Measurements from ENCODE around the gene LKAAEAR1. TPM values are rescaled to one million over a fixed set of nuclear protein-coding genes. Genes with fewer than 3 reads are reported as not detected.
"Not testable (repeated sequence)": the region's sequence is repeated elsewhere in the genome, so short reads cannot be mapped to it uniquely, and the experiment has no call there.

The LKAAEAR1 gene
- polyA plus RNA-seq, 1 experiment: not detected

DNA sequence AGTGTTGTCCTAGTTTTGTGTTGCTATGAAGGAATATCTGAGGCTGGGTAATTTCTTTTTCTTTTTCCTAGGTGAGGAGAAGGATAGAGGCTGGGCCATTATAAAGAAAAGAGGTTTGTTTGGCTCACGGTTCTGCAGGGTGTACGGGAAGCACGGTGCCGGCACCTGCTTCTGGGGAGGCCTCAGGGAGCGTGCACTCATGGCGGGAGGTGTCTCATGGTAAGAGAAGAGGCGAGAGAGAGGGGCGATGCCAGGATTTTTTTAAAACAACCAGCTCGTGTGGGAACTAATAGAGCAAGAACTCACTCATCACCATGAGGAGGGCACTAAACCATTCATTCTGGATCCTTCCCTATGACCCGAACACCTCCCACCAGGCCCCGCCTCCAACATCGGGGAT lies 37.4 kb upstream of the LKAAEAR1 start:
- ChIA-PET CTCF (interaction anchor here (0.6 to 5.1 kb wide), 16 partner anchors 13 to 584 kb away, joined by 3 to 49 read pairs (median 4); partner anchors contain the start of genes C20orf204, LKAAEAR1, NPBWR2 and OPRL1), POLR2A (no interaction called here)
- peaks cover 4% of the 10 kb centered on the region; the same call in 1 of the 2 replicates for H3K27me3 ChIP-seq (ENCODE audit: control insufficient read depth, insufficient read depth, low read length)
- H3K36me3 ChIP-seq (ENCODE audit: control insufficient read depth, insufficient read depth, low read length): no peaks in the 10 kb centered on the region
- TF ChIP-seq, protein P1, sequence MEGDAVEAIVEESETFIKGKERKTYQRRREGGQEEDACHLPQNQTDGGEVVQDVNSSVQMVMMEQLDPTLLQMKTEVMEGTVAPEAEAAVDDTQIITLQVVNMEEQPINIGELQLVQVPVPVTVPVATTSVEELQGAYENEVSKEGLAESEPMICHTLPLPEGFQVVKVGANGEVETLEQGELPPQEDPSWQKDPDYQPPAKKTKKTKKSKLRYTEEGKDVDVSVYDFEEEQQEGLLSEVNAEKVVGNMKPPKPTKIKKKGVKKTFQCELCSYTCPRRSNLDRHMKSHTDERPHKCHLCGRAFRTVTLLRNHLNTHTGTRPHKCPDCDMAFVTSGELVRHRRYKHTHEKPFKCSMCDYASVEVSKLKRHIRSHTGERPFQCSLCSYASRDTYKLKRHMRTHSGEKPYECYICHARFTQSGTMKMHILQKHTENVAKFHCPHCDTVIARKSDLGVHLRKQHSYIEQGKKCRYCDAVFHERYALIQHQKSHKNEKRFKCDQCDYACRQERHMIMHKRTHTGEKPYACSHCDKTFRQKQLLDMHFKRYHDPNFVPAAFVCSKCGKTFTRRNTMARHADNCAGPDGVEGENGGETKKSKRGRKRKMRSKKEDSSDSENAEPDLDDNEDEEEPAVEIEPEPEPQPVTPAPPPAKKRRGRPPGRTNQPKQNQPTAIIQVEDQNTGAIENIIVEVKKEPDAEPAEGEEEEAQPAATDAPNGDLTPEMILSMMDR (IDR thresholded peaks at IDR 0.05; ENCODE audit: insufficient read depth, low read depth, low read length): no peak
- no peak overlapping the region for H3K4me3 ChIP-seq (ENCODE audit: low read depth, low read length)
- no peak for DNase-seq (ENCODE audit: low read depth)

DNA sequence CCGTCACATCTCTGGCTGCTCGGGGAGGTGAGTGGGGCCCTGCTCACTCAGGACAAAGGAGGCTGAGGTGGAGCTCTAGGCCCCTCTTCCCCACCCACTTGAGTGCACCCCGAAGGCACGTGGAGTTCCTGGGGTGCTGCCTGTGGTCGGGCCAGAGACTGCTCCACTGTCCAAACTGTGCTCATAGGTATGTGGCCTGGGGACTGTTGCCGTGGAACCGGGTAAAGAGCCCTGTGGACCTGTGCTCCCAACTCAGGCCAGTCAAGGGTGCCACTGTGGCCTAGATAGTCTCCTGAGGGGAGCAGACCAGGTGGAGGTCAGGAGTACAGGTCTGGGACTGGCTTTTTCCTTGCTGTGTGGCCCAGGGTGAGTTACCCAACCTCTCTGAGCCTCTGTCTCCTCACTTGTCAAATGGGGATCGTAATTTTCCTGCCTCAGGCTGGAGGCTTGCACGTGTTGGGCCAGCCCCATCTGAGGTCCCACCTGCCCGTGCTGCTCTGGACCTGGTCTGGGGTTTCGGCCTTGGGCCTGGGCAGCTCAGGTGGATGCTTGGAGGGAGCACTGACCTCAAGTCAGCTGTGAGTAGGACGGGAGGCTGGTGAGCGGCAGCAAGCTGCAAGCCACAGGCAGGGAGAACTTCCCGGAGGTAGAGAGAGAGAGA lies 35.6 kb upstream of the LKAAEAR1 start:
- ChIA-PET CTCF (interaction anchor here (0.6 to 5.1 kb wide), 21 partner anchors 12 to 582 kb away, joined by 3 to 49 read pairs (median 5); partner anchors contain the start of genes C20orf204, LKAAEAR1, NPBWR2 and OPRL1), POLR2A (no interaction called here)
- Histone ChIP-seq H3K4me3 (ENCODE audit: low read depth, low read length) (no peak overlapping the region), H3K36me3 (ENCODE audit: control insufficient read depth, insufficient read depth, low read length) (no peaks in the 10 kb centered on the region), H3K27me3 (ENCODE audit: control insufficient read depth, insufficient read depth, low read length) (peaks cover 4% of the 10 kb centered on the region; the same call in 1 of the 2 replicates)
- DNase-seq (ENCODE audit: low read depth): no peak
- TF ChIP-seq, protein P1 (IDR thresholded peaks at IDR 0.05; ENCODE audit: insufficient read depth, low read depth, low read length): no peak

DNA sequence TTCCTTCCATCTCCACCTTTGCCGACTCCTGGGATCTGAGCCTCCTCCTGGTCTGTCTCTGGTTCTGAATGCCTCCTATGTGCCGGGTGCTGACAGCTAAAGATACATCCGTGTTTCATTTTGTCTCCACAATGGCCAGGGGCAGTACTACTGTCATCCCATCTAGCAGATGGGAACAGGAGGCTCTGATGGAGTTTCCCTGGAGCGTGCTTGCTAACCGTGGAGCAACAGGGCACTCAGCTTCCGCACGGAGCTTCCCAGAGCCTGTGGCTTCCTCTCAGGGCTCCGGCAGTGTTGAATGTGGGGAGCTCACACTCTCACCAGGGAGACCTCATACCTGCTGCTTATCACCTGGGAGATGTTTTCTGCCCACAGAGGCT lies 35.1 kb upstream of the LKAAEAR1 start:
- POLR2A ChIA-PET: no interaction called here

DNA sequence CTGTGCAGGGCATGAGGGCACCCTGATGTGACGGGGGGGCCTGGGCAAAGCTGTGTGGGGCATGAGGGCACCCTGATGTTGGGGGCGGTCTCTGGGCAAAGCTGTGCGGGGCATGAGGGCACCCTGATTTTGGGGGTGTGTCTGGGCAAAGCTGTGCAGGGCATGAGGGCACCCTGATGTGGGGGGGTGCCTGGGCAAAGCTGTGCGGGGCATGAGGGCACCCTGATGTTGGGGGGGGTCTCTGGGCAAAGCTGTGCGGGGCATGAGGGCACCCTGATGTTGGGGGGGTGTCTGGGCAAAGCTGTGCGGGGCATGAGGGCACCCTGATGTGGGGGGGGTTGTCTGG lies 33.2 kb upstream of the LKAAEAR1 start:
- H3K36me3 ChIP-seq (ENCODE audit: control insufficient read depth, insufficient read depth, low read length); H3K4me3 ChIP-seq (ENCODE audit: low read depth, low read length); POLR2A ChIA-PET; H3K27me3 ChIP-seq (ENCODE audit: control insufficient read depth, insufficient read depth, low read length); DNase-seq (ENCODE audit: low read depth): not testable (repeated sequence)
- CTCF ChIA-PET: interaction anchor here (1.2 kb wide), 1 partner anchor 137 kb away, joined by 5 read pairs; the partner anchor contains the start of gene PRPF6

More for the DNA sequence above, 35.1 kb upstream of the LKAAEAR1 start:
- TF ChIP-seq, protein P1 (IDR thresholded peaks at IDR 0.05; ENCODE audit: insufficient read depth, low read depth, low read length): no peak
- H3K36me3 ChIP-seq (ENCODE audit: control insufficient read depth, insufficient read depth, low read length): no peaks in the 10 kb centered on the region
- H3K27me3 ChIP-seq (ENCODE audit: control insufficient read depth, insufficient read depth, low read length): peaks cover 4% of the 10 kb centered on the region; the same call in 1 of the 2 replicates
- H3K4me3 ChIP-seq (ENCODE audit: low read depth, low read length): no peak overlapping the region
- CTCF ChIA-PET: interaction anchor here (0.8 to 5.1 kb wide), 8 partner anchors 11 to 581 kb away, joined by 4 to 49 read pairs (median 12); partner anchors contain the start of genes C20orf204, LKAAEAR1, NPBWR2 and OPRL1
- DNase-seq (ENCODE audit: low read depth): no peak

DNA sequence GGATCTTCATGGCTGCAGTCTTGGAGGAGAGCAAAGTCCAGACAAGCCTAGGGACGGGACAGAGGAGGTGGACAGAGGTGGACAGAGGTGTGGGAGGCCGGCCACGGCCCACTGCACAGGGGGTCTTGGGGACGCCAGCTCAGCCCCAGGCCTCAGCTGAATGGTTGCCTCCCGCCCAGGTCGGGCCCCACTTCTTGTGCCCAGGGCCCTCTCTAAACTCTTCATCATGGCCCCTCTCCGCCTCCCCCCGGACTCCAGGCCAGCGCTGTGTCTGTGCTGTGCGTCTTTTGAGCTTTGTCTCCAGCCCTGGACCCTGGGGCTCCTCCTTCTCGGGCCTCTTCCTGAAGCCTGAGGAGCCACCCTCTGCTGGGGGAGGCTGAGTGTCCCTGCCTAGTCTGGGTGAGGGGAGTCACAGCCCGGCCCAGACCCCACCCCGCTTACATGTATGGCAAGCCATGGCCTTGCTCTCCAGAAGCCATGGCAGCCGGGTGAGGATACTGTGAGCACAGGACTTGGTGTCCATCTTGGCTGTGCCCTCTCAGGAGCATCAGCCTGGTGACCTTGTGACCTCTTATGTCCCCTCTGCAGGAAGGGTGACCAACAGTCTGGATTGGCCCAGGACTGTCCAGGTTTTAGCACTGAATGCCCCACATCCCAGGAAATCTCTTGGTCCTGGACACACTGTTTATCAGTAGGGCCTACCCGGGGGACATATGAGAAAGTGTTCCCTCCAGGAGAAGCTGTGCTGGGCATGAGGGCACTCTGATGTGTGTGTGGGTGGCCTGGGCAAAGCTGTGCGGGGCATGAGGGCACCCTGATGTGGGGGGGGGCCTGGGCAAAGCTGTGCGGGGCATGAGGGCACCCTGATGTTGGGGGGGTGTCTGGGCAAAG lies 32.6 kb upstream of the LKAAEAR1 start:
- DNase-seq (ENCODE audit: low read depth): no peak
- H3K27me3 ChIP-seq (ENCODE audit: control insufficient read depth, insufficient read depth, low read length): peaks cover 2% of the 10 kb centered on the region; the same call in 1 of the 2 replicates
- CTCF ChIA-PET: interaction anchor here (1.2 to 1.6 kb wide), 3 partner anchors 33 to 807 kb away, joined by 3 to 5 read pairs (median 4); partner anchors contain the start of genes LKAAEAR1 and PRPF6
- POLR2A ChIA-PET: no interaction called here
- no peaks in the 10 kb centered on the region for H3K36me3 ChIP-seq (ENCODE audit: control insufficient read depth, insufficient read depth, low read length)
- no peak overlapping the region for H3K4me3 ChIP-seq (ENCODE audit: low read depth, low read length)
- TF ChIP-seq, protein P1 (IDR thresholded peaks at IDR 0.05; ENCODE audit: insufficient read depth, low read depth, low read length): no peak
